IMR-90 (cell line): ENCODE results near the gene TXNDC11. TPM values are rescaled to one million over a fixed set of nuclear protein-coding genes. Genes with fewer than 3 reads are reported as not detected.

Experiments used
- BHLHE40 ChIP-seq: fragments of 150-350 bp; IDR thresholded peaks from 2 replicates; pipeline ENCODE4 v1.6.1; 2016; ENCODE audit warnings: mild to moderate bottlenecking, low read depth, low read length
- RAD21 ChIP-seq: IDR thresholded peaks from 2 replicates; pipeline ENCODE4 v1.6.1; 2012; ENCODE audit warnings: low read length, improper control_type of control experiment
- microRNA-seq, 2 experiments: library from miRNA; stranded (forward) in 1 of 2; unstranded in 1 of 2; fragments of 10-50 nt in 1 of 2; fragments of <30 nt in 1 of 2; gene quantifications in 1 of 2; microRNA quantifications in 1 of 2; one replicate each; pipeline versions ENCODE3 to v1.1.0; 2013 to 2020; ENCODE audit not compliant: insufficient read depth in 1 of 2, insufficient read length in 1 of 2, unreplicated experiment in 1 of 2
- polyA plus RNA-seq, 3 experiments: library from polyadenylated mRNA; depleted of rRNA; stranded (reverse); fragments of >200 nt; gene quantifications; 2 replicates each; pipeline ENCODE4 v1.2.3, GENCODE V29; 2012; ENCODE audit warnings: low replicate concordance in 1 of 3
- small RNA-seq, 5 experiments: library from RNA; depleted of rRNA; stranded (forward); fragments of <200 nt; gene quantifications; one replicate each; pipeline ENCODE3, GENCODE V24; 2012
- total RNA-seq: library from RNA; depleted of rRNA; stranded (reverse); fragments of >200 nt; gene quantifications from 2 replicates; pipeline ENCODE4 v1.2.3, GENCODE V29; 2012; rRNA removed

TXNDC11 gene
- total and polyA plus RNA-seq, 2 of the 4 experiments (the other 2 are of a cell fraction), result 25.3 to 42.9 TPM

GRCh38 chr16:11630046-11630767 lies 112.5 kb downstream of the TXNDC11 start (continued):
- TF ChIP-seq RAD21 (no peak), BHLHE40 (no peak)

Small RNAs within 50 kb of the gene (microRNA-seq; reads per million reads assigned to microRNA genes)
- gene RF00017 (ENCODE audit: insufficient read depth, insufficient read length), result not detected

Small RNAs within 50 kb of the gene (small RNA-seq; reads per million reads assigned to genes)
- 0 reads per million in 5 experiments for gene RF00017

Other genes with a start within 250 kb of the TXNDC11 start
- 96.9 and 113 TPM in 2 replicates for gene LITAF, start 155.9 kb downstream of the TXNDC11 start, total RNA-seq
- 203 and 206 TPM in 2 replicates for gene LITAF, start 155.9 kb downstream of the TXNDC11 start, polyA plus RNA-seq (2012; rRNA removed)
- gene SNN, start 74.4 kb downstream of the TXNDC11 start, total RNA-seq, result 8.6 and 10.0 TPM in 2 replicates
- 11.8 and 13.0 TPM in 2 replicates for gene SNN, start 74.4 kb downstream of the TXNDC11 start, polyA plus RNA-seq (2012; rRNA removed)
- 22.2 and 33.3 TPM in 2 replicates for gene ZC3H7A, start 54.4 kb upstream of the TXNDC11 start, total RNA-seq
- 48.3 and 53.9 TPM in 2 replicates for gene ZC3H7A, start 54.4 kb upstream of the TXNDC11 start, polyA plus RNA-seq (2012; rRNA removed)
- 77.4 and 137 TPM in 2 replicates for gene RSL1D1, start 108.7 kb upstream of the TXNDC11 start, total RNA-seq
- 55.8 and 63.8 TPM in 2 replicates for gene RSL1D1, start 108.7 kb upstream of the TXNDC11 start, polyA plus RNA-seq (2012; rRNA removed)
- gene GSPT1, start 173.1 kb upstream of the TXNDC11 start, total RNA-seq, result 84.8 and 121 TPM in 2 replicates
- gene GSPT1, start 173.1 kb upstream of the TXNDC11 start, polyA plus RNA-seq (2012; rRNA removed), result 68.8 and 76.3 TPM in 2 replicates
- gene NPIPB2, start 199.2 kb upstream of the TXNDC11 start, total RNA-seq, result 1.4 and 2.2 TPM in 2 replicates
- gene NPIPB2, start 199.2 kb upstream of the TXNDC11 start, polyA plus RNA-seq (2012; rRNA removed), result 7.7 and 13.4 TPM in 2 replicates
- not detected in 2 replicates for gene TNFRSF17, start 222.4 kb upstream of the TXNDC11 start, total RNA-seq
- not detected in 2 replicates for gene TNFRSF17, start 222.4 kb upstream of the TXNDC11 start, polyA plus RNA-seq (2012; rRNA removed)
- gene SNX29, start 233.9 kb upstream of the TXNDC11 start, total RNA-seq, result 14.7 and 21.3 TPM in 2 replicates
- gene SNX29, start 233.9 kb upstream of the TXNDC11 start, polyA plus RNA-seq (2012; rRNA removed), result 5.0 TPM in 2 replicates